Measurements from ENCODE around the gene PPP1R1B. TPM values are rescaled to one million over a fixed set of nuclear protein-coding genes. Genes with fewer than 3 reads are reported as not detected.
A peak's percentile ranks its signal among the peaks of the same experiment; 100 is the strongest.

The PPP1R1B gene
- total RNA-seq, 2 experiments from 2014 or later, result not detected

DNA sequence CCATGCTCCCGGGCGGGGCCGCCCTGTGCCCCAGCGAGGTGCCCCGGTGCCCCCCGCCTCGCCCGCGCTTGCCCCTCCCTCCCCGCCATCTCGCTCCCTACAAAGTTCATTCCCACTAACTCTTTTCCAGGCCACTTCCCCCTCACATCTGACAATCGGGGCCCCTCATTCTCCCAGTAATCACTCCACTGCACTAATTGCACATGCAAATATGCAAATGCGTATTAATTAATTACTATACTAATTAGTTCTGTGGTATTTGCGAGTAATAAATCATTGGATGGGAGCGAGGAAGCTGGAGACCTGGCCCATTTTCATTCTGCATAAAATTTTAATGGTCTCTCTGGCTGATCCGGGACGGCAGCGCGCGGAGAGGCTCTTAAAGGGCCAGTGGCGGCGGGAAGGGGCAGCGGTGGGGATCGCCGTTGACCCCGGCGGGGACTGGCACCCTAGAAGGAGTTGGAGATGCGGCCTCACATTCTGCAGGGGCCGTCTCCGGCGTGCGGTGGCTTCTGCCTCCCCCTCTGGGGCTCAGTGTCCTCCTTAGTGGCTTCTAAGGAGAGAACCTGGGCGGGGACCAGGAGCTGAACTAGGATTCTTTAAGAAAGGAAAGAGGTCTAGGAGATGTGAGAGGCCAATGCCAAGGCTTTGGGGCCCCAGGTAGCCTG, 8.4 kb upstream of the PPP1R1B start:
- H3K4me1 Mint-ChIP-seq (ENCODE audit: low read depth), result peaks cover 10% of the 10 kb centered on the region
- POLR2A ChIA-PET, result interaction anchor here (1.1 to 1.5 kb wide), 2 partner anchors 20 to 362 kb away, joined by 3 to 5 read pairs; partner anchors contain the start of gene PSMD3
- no peak for DNase-seq
- H3K4me3 Mint-ChIP-seq, result peak overlapping the region; percentile 66
- H3K9me3 Mint-ChIP-seq, result no peaks in the 10 kb centered on the region
- intact Hi-C loops (cut with micrococcal nuclease), result no loop called here
- no peaks in the 10 kb centered on the region for H3K36me3 Mint-ChIP-seq (ENCODE audit: low read depth)
- ATAC-seq, result no peak
- TF ChIP-seq, protein P1, sequence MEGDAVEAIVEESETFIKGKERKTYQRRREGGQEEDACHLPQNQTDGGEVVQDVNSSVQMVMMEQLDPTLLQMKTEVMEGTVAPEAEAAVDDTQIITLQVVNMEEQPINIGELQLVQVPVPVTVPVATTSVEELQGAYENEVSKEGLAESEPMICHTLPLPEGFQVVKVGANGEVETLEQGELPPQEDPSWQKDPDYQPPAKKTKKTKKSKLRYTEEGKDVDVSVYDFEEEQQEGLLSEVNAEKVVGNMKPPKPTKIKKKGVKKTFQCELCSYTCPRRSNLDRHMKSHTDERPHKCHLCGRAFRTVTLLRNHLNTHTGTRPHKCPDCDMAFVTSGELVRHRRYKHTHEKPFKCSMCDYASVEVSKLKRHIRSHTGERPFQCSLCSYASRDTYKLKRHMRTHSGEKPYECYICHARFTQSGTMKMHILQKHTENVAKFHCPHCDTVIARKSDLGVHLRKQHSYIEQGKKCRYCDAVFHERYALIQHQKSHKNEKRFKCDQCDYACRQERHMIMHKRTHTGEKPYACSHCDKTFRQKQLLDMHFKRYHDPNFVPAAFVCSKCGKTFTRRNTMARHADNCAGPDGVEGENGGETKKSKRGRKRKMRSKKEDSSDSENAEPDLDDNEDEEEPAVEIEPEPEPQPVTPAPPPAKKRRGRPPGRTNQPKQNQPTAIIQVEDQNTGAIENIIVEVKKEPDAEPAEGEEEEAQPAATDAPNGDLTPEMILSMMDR (IDR thresholded peaks at IDR 0.05), result no peak
- no peak overlapping the region for H3K27ac Mint-ChIP-seq
- peaks cover 9% of the 10 kb centered on the region for H3K27me3 Mint-ChIP-seq
- CTCF ChIA-PET, result interaction anchor here (1.2 to 10.5 kb wide), 10 partner anchors 10 to 409 kb away, joined by 4 to 224 read pairs (median 41); partner anchors contain the start of genes PNMT, STARD3 and TCAP

DNA sequence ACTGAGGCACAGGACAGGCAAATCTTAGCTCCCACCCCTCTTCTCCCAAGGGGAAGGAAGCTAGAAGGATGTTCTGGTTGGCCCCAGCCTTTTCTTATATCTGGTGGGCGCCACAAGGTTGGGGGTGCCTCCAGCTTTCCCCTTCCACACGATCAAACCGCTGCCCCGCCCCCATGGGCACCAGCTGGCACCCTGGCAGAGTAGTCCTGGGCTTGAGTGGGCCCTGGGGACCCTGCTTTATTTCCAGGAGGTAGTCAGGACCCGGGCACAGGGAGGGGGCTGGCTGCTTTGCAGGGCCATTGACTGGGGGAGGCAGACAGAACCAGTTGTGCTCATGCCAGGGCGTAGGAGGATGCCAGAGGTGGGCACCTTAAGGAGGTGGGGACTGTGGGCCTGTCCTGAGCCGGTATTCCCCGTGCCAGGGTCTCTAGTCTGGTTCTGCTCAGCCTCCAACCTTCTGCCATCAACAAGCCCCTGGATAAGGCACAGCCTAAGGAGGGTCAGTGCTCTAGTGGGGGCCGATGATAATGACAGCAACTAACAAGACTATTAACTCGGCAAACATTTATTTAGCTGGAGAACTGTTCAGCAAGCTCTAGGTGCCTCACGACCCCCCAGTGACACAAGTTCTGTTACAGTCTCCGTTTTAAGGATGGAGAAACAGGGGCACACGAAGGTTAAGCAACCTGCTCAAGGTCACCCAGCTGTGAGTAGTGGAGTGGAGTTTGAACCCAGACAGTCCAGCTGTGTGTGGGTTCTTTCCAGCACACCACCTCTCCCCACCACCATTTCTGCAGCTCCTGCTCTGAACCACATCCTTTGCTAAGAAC, 7.6 kb upstream of the PPP1R1B start:
- DNase-seq, result no peak
- ChIA-PET POLR2A (interaction anchor here (1.1 to 1.5 kb wide), 3 partner anchors 19 to 361 kb away, joined by 3 to 5 read pairs (median 3); partner anchors contain the start of gene PSMD3), CTCF (interaction anchor here (0.9 to 10.5 kb wide), 10 partner anchors 9 to 408 kb away, joined by 4 to 224 read pairs (median 41); partner anchors contain the start of genes PNMT, STARD3 and TCAP)
- no peaks in the 10 kb centered on the region for H3K36me3 Mint-ChIP-seq (ENCODE audit: low read depth)
- peaks cover 9% of the 10 kb centered on the region for H3K27me3 Mint-ChIP-seq
- H3K27ac Mint-ChIP-seq, result no peak overlapping the region
- no peak overlapping the region for H3K4me3 Mint-ChIP-seq
- no peak for ATAC-seq
- no peaks in the 10 kb centered on the region for H3K9me3 Mint-ChIP-seq
- peaks cover 12% of the 10 kb centered on the region for H3K4me1 Mint-ChIP-seq (ENCODE audit: low read depth)
- TF ChIP-seq, protein P1 (IDR thresholded peaks at IDR 0.05), result no peak
- intact Hi-C loops (cut with micrococcal nuclease), result no loop called here

DNA sequence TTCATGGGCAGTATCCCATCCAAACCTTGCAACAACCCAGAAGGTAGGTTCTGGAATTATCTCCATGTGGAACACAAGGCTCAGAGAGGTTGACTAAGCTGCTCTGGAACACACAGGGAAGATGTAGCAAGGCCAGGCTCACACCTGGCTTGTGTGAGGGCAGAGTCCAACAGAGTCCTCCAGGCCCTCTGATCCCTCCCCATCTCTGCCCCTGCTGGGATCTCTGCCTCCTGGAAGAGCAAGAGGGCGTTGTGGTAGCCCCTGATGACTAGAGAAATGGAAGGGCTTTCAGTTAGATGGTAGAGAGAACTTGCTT, 7.0 kb upstream of the PPP1R1B start:
- ChIA-PET POLR2A (interaction anchor here (0.6 to 1.4 kb wide), 2 partner anchors 86 to 136 kb away, joined by 3 read pairs; no protein-coding TSS in a partner anchor), CTCF (interaction anchor here (0.9 to 10.5 kb wide), 10 partner anchors 9 to 407 kb away, joined by 4 to 224 read pairs (median 92); partner anchors contain the start of genes PNMT, STARD3 and TCAP)
- Mint-ChIP-seq H3K27ac (no peak overlapping the region), H3K36me3 (ENCODE audit: low read depth) (no peaks in the 10 kb centered on the region), H3K4me3 (no peak overlapping the region), H3K27me3 (peaks cover 9% of the 10 kb centered on the region), H3K4me1 (ENCODE audit: low read depth) (peaks cover 12% of the 10 kb centered on the region), H3K9me3 (no peaks in the 10 kb centered on the region)
- DNase-seq (no peak), ATAC-seq (no peak)
- intact Hi-C loops (cut with micrococcal nuclease), result loop anchor here (5.0 to 10.0 kb wide), 3 partner anchors 72 to 365 kb away; partner anchors contain the start of gene PSMD3
- TF ChIP-seq, protein P1 (IDR thresholded peaks at IDR 0.05), result no peak

DNA sequence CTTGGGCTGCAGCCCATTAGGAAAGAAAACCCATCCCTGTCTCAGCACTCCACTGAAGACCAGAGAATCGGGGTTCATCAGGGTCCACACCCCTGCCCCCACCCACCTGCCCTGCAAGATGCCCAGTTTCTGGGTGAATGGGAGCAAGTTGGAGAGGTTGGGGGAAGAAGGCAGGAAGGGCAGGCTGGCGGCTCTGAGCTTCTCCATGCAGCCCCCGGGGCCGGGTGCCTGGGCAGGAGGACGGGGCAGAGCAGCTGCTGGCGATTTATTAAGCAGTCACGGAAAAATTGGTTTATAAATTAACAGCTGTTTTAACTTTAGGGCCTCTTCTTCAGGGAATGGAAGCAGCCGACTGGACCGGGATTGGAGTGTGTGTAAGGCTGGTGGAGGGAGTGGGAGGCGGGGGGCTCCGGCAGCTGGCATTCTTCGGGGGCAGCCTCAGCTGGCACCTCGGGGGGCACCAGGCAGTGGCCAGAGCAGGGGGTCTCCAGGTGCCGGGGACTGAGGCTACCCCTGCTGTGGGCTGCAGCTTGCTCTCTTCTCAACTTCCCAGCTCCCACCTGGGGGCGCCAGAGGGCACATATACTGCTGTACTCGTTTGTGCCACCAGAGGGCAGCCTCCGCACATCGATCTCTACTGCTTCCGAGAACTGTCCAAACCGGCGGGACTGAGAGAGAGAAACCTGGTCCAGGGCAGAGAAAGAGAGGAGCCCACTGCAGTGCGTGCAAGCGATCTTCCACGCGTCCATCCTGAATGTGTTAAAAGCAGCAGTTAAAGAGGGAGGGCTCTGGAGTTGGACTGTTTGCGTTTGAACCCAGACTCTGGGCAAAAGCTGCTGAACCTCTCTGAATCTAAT, 5.0 kb upstream of the PPP1R1B start:
- no peaks in the 10 kb centered on the region for H3K36me3 Mint-ChIP-seq (ENCODE audit: low read depth)
- H3K9me3 Mint-ChIP-seq, result no peaks in the 10 kb centered on the region
- ChIA-PET POLR2A (interaction anchor here (0.6 to 2.2 kb wide), 10 partner anchors 10 to 238 kb away, joined by 3 to 12 read pairs (median 5); no protein-coding TSS in a partner anchor), CTCF (interaction anchor here (0.6 to 10.5 kb wide), 94 partner anchors 8 to 491 kb away, joined by 3 to 224 read pairs (median 4); partner anchors contain the start of genes CDK12, ERBB2, MED1 and MIEN1)
- intact Hi-C loops (cut with micrococcal nuclease), result loop anchor here (5.0 to 10.0 kb wide), 3 partner anchors 74 to 363 kb away; partner anchors contain the start of gene PSMD3
- TF ChIP-seq, protein P1 (IDR thresholded peaks at IDR 0.05), result peak; percentile 100
- H3K27me3 Mint-ChIP-seq, result peaks cover 14% of the 10 kb centered on the region
- H3K27ac Mint-ChIP-seq, result peak overlapping the region; percentile 78
- H3K4me3 Mint-ChIP-seq, result peak overlapping the region; percentile 65
- ATAC-seq (peak; percentile 78), DNase-seq (peak; percentile 92)
- H3K4me1 Mint-ChIP-seq (ENCODE audit: low read depth), result peaks cover 18% of the 10 kb centered on the region

Data from activated CD8-positive, alpha-beta T cell treated with anti-CD3 and anti-CD28 coated beads for 36 hours (primary cell).